ENCODE data around the gene HEMK1.

The HEMK1 gene

GRCh38 chr3:50586763-50587070 lies 17.4 kb downstream of the HEMK1 start:
- Histone ChIP-seq H3K4me3 (no peak overlapping the region), H3K36me3 (peaks cover 0 to 32% (median 8%) of the 10 kb centered on the region in 3 donors), H3K4me1 (peaks cover 0 to 17% (median 0%) of the 10 kb centered on the region in 4 donors), H3K27me3 (no peaks in the 10 kb centered on the region), H3K9me3 (no peaks in the 10 kb centered on the region), H3K27ac (no peak overlapping the region)
- intact Hi-C loops (cut with DNase I; ENCODE audit: low total_unique reads): no loop called here
- TF ChIP-seq, protein P1, sequence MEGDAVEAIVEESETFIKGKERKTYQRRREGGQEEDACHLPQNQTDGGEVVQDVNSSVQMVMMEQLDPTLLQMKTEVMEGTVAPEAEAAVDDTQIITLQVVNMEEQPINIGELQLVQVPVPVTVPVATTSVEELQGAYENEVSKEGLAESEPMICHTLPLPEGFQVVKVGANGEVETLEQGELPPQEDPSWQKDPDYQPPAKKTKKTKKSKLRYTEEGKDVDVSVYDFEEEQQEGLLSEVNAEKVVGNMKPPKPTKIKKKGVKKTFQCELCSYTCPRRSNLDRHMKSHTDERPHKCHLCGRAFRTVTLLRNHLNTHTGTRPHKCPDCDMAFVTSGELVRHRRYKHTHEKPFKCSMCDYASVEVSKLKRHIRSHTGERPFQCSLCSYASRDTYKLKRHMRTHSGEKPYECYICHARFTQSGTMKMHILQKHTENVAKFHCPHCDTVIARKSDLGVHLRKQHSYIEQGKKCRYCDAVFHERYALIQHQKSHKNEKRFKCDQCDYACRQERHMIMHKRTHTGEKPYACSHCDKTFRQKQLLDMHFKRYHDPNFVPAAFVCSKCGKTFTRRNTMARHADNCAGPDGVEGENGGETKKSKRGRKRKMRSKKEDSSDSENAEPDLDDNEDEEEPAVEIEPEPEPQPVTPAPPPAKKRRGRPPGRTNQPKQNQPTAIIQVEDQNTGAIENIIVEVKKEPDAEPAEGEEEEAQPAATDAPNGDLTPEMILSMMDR (IDR thresholded peaks at IDR 0.05): no peak
- no peak for DNase-seq

- no peak for DNase-seq
- H3K36me3 ChIP-seq: peaks cover 0 to 25% (median 2%) of the 10 kb centered on the region in 3 donors
- H3K27me3 ChIP-seq: no peaks in the 10 kb centered on the region
- no peaks in the 10 kb centered on the region for H3K9me3 ChIP-seq
- intact Hi-C loops (cut with DNase I; ENCODE audit: low total_unique reads): no loop called here
- TF ChIP-seq, protein P1 (IDR thresholded peaks at IDR 0.05): no peak
- H3K4me3 ChIP-seq: no peak overlapping the region
- H3K27ac ChIP-seq: no peak overlapping the region
- peaks cover 0 to 14% (median 2%) of the 10 kb centered on the region in 4 donors for H3K4me1 ChIP-seq
Observed at GRCh38 chr3:50587373-50587772, 18.1 kb downstream of the HEMK1 start.

DNA sequence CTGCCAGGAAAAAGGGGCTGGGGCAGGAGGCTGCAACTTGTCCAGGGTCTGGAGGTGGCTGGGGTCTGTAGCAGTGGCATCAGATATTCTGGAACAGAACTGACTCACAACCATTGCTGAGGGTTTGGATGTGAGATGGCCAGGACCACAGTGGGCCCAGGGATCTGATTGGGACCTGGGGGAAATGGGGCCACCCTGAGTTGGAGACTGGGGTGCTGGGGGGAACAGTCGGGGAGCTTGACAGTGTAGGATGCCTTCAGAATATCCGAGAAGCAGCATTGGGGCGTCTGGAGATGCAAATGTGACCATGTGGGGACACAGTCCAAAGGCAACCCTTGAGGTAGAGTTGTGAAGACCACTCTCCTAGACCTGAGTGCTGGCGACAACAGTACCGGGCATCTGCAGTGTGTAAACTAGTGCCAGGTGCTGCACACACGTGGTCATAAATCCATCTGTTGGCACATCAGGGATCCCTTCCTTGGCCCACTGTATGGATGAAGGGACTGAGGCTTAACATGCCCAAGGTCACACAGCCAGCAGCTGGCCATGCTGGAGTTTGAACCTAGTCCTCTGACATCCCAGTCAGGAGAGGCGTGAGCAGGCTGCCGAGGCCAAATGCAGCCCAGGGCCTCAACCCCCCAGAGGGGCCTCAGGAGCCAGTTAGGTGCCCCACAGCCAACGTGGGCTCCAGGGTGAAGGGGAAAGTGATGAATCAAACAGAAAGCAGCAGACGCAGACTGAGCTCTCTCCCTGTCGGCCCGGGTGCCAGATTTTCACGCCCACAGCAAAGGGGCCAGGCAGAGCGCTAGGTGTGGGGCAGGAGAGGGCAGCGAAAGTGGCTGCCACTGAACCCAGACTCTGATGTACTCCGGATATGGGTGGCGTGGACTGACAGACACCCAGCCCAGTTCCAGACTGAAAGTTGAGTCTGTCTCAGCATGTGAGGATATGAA lies 18.8 kb downstream of the HEMK1 start:
- DNase-seq: no peak
- peaks cover 0 to 22% (median 6%) of the 10 kb centered on the region in 4 donors for H3K4me1 ChIP-seq
- H3K9me3 ChIP-seq: no peaks in the 10 kb centered on the region
- H3K36me3 ChIP-seq: peaks cover 0 to 18% (median 0%) of the 10 kb centered on the region in 3 donors
- H3K27ac ChIP-seq: no peak overlapping the region
- TF ChIP-seq, protein P1 (IDR thresholded peaks at IDR 0.05): no peak
- intact Hi-C loops (cut with DNase I; ENCODE audit: low total_unique reads): no loop called here
- no peak overlapping the region for H3K4me3 ChIP-seq
- no peaks in the 10 kb centered on the region for H3K27me3 ChIP-seq

DNA sequence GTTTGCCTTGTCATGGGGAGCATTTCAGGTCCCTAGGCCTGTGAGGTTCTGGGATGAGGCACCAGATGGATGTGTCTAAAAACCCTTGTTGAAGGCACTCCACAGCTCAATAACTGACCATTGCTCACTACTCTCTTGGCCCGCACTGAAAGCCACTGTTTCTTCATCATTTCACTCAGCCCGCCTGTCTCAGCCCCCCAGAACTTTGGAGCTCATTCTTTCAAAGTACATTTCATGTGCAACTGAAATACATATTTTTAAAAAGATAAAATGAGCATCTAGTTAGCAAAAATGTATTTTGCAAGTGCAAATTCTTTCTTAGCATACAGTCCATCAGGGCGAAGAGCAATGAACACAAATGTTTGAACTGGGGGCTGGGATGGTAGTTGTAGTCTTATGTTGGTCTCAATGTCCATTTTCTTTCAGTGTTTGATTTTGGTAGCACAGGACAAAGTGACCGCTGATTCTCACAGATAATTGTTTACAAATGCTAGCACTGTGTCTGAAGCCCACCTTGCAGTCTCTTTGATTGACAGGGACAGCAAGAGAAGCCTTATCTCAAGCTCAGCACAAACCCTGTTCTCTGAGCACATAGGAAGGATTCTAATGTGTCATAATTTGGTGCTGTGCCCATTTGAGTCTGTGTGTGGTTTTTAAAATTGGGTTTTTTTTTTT lies 19.6 kb downstream of the HEMK1 start:
- TF ChIP-seq, protein P1 (IDR thresholded peaks at IDR 0.05): no peak
- no peaks in the 10 kb centered on the region for H3K9me3 ChIP-seq
- no peak overlapping the region for H3K27ac ChIP-seq
- H3K36me3 ChIP-seq: peaks cover 0 to 10% (median 0%) of the 10 kb centered on the region in 3 donors
- H3K4me1 ChIP-seq: peaks cover 0 to 18% (median 6%) of the 10 kb centered on the region in 4 donors
- DNase-seq: no peak
- no peaks in the 10 kb centered on the region for H3K27me3 ChIP-seq
- no peak overlapping the region for H3K4me3 ChIP-seq
- intact Hi-C loops (cut with DNase I; ENCODE audit: low total_unique reads): no loop called here

- intact Hi-C loops (cut with DNase I; ENCODE audit: low total_unique reads): no loop called here
- H3K27me3 ChIP-seq: no peaks in the 10 kb centered on the region
- TF ChIP-seq, protein P1 (IDR thresholded peaks at IDR 0.05): no peak
- no peaks in the 10 kb centered on the region for H3K9me3 ChIP-seq
- H3K4me3 ChIP-seq: no peak overlapping the region
- H3K36me3 ChIP-seq: no peaks in the 10 kb centered on the region
- H3K4me1 ChIP-seq: peaks cover 0 to 18% (median 6%) of the 10 kb centered on the region in 4 donors
- DNase-seq: no peak
- no peak overlapping the region for H3K27ac ChIP-seq
Observed at GRCh38 chr3:50591196-50591741, 21.9 kb downstream of the HEMK1 start.
